ENCODE measurements around the gene CYYR1. TPM values are rescaled to one million over a fixed set of nuclear protein-coding genes. Genes with fewer than 3 reads are reported as not detected.

The CYYR1 gene
- total and polyA plus RNA-seq, 7 donors, result 1.8 to 13.0 (median 4.5) TPM

DNA sequence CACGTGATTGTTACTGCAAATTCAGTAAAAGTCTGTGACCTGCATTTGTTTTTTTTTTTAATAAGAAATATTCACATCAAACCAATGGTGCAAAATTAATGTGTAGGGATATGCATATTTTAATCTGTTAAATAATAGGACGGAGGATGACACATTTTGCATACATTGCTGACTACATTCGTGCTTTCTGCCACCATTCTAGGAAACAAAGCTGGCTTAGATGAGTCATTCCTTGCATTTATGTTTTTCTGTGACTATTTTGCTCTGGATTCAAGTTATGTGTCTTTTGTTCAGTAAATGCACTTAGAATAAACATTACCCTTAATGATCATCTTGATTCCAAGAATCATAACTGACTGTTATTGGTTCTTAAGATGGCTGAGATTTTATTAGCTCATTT, 23.9 kb upstream of the CYYR1 start:
- TF ChIP-seq POLR2A (IDR thresholded peaks at IDR 0.05) (no peak), POLR2AphosphoS5 (IDR thresholded peaks at IDR 0.05) (no peak), CTCF (IDR thresholded peaks at IDR 0.05) (no peak), EP300 (IDR thresholded peaks at IDR 0.05) (no peak)
- intact Hi-C loops (cut with DNase I), result no loop called here
- Histone ChIP-seq H3K27ac (no peak overlapping the region), H3K4me3 (no peak overlapping the region), H3K4me1 (no peaks in the 10 kb centered on the region), H3K36me3 (no peaks in the 10 kb centered on the region), H3K27me3 (no peaks in the 10 kb centered on the region), H3K9me3 (no peaks in the 10 kb centered on the region)
- 74 to 85% methylated on average over 3 of the region's 3 CpGs for WGBS, 2 donors
- no peak for DNase-seq

DNA sequence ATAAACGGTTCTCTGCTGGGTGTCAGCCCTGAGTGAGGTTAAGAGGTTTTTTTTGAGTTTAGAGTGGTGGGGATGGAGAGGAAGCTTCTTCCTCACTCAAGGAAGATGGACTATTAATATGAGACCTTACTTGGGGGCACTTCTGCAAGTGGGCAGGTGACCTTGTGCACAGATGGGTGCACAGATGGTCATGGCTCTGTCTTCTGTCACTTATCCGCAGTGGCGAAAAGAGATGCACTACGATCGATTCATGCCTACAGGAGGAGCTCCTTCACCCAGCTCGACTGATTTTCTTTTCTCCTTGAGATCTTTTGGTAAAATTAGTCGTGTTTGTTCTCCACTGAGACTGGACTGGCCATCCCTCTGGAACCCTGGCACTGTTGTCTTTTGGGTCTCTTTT, 22.9 kb upstream of the CYYR1 start:
- H3K4me1 ChIP-seq, result no peaks in the 10 kb centered on the region
- no peak for DNase-seq
- intact Hi-C loops (cut with DNase I), result no loop called here
- H3K9me3 ChIP-seq, result no peaks in the 10 kb centered on the region
- no peak overlapping the region for H3K27ac ChIP-seq
- TF ChIP-seq EP300 (IDR thresholded peaks at IDR 0.05), result no peak
- TF ChIP-seq POLR2AphosphoS5 (IDR thresholded peaks at IDR 0.05), result no peak
- no peak for TF ChIP-seq POLR2A (IDR thresholded peaks at IDR 0.05)
- TF ChIP-seq CTCF (IDR thresholded peaks at IDR 0.05), result no peak
- H3K4me3 ChIP-seq, result no peak overlapping the region
- no peaks in the 10 kb centered on the region for H3K36me3 ChIP-seq
- 87 to 89% methylated on average over 7 of the region's 7 CpGs for WGBS, 2 donors
- H3K27me3 ChIP-seq, result no peaks in the 10 kb centered on the region

DNA sequence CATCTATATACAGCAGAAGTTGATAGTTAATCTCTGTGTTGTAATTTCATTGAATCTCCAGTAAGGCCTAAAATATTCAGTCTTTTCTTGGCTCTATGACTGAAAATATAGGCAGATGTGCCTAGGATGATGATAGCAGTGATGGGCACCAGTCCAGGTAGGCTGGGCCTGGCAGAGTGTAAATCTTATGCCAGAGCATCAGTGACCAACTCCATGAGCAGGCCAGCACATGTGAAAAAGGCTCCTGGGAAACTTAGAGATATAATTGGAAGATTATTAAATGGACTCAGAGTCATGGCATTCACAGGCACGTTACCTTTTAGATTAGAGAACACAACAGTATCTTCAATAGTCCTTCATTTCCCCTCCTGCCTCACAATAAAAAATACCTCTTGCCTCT, 20.7 kb upstream of the CYYR1 start:
- intact Hi-C loops (cut with DNase I), result no loop called here
- WGBS, 2 donors, result 79 to 87% methylated on average over 1 of the region's 1 CpG

DNA sequence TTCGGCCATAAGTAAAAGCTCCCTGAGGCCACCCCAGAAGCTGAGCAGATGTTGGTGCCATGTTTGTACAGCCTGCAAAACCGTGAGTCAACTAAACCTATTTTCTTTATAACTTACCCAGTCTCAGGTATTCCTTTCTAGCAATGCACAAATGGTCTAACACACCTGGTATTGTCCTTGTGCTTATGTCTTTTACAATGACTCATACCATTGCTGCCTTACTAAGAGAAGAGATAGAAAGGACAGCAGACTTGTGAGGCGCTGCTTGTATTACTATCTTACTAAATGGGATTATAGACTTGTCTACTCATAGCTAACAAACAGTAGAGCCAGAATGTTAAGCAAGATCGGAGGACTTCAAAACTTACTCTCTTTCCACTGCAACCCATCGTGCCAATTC, 18.5 kb upstream of the CYYR1 start:
- H3K9me3 ChIP-seq, result no peaks in the 10 kb centered on the region
- H3K27me3 ChIP-seq, result no peaks in the 10 kb centered on the region
- no peak overlapping the region for H3K27ac ChIP-seq
- no peak for DNase-seq
- no peaks in the 10 kb centered on the region for H3K36me3 ChIP-seq
- TF ChIP-seq CTCF (IDR thresholded peaks at IDR 0.05) (no peak), POLR2AphosphoS5 (IDR thresholded peaks at IDR 0.05) (no peak), POLR2A (IDR thresholded peaks at IDR 0.05) (no peak), EP300 (IDR thresholded peaks at IDR 0.05) (no peak)
- intact Hi-C loops (cut with DNase I), result no loop called here
- H3K4me3 ChIP-seq, result no peak overlapping the region
- WGBS, 2 donors, result 79 to 80% methylated on average over 5 of the region's 5 CpGs
- no peaks in the 10 kb centered on the region for H3K4me1 ChIP-seq

More for the DNA sequence above, 20.7 kb upstream of the CYYR1 start:
- H3K4me1 ChIP-seq, result no peaks in the 10 kb centered on the region
- no peak for TF ChIP-seq POLR2AphosphoS5 (IDR thresholded peaks at IDR 0.05)
- no peak for TF ChIP-seq CTCF (IDR thresholded peaks at IDR 0.05)
- no peak for TF ChIP-seq POLR2A (IDR thresholded peaks at IDR 0.05)
- no peak for TF ChIP-seq EP300 (IDR thresholded peaks at IDR 0.05)
- no peaks in the 10 kb centered on the region for H3K9me3 ChIP-seq
- no peak overlapping the region for H3K4me3 ChIP-seq
- no peaks in the 10 kb centered on the region for H3K36me3 ChIP-seq
- H3K27me3 ChIP-seq, result no peaks in the 10 kb centered on the region
- DNase-seq, result no peak
- no peak overlapping the region for H3K27ac ChIP-seq

- no peaks in the 10 kb centered on the region for H3K27me3 ChIP-seq
- no peaks in the 10 kb centered on the region for H3K36me3 ChIP-seq
- no peaks in the 10 kb centered on the region for H3K4me1 ChIP-seq
- no peak overlapping the region for H3K4me3 ChIP-seq
- H3K27ac ChIP-seq, result no peak overlapping the region
- TF ChIP-seq CTCF (IDR thresholded peaks at IDR 0.05) (no peak), POLR2AphosphoS5 (IDR thresholded peaks at IDR 0.05) (no peak), EP300 (IDR thresholded peaks at IDR 0.05) (no peak), POLR2A (IDR thresholded peaks at IDR 0.05) (no peak)
- no peaks in the 10 kb centered on the region for H3K9me3 ChIP-seq
- no peak for DNase-seq
- intact Hi-C loops (cut with DNase I), result no loop called here
- 87 to 88% methylated on average over 7 of the region's 7 CpGs for WGBS, 2 donors
These were observed 15.4 kb upstream of the CYYR1 start for GRCh38 chr21:26588446-26588845.
